GM12891 (cell line): ENCODE results near the gene GFOD1.

Source experiments
- SPI1 ChIP-seq: IDR thresholded peaks from 2 replicates; pipeline ENCODE4 v1.6.1; 2011; ENCODE audit warnings: low read depth, low read length, control low read depth
- TAF1 ChIP-seq: IDR thresholded peaks from 2 replicates; pipeline ENCODE4 v1.6.1; 2011; ENCODE audit warnings: low read depth, low read length, control low read depth

DNA sequence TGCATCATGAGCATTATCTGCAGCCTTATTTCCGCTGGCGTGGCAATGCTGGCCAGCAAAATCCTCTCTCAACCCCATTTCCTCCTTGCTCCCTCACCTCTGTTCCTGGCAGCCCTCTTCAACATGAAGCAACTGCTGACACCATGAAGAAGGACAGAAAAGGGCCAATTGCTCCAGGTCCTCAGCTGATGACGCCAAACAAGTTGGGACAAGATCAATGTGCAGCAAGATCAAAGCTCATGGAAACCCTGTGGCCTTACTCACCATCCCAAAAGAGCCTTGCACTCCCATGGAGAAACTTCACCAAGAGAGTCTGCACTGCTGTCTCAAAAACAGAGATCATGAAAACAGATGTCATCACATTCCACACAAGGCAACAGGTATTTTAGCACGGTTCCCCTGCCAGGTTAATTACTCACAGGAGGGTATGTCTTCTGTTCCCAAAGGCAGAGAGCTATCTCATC is 7.4 kb downstream of the GFOD1 start:
- no peak for TF ChIP-seq SPI1
- TF ChIP-seq TAF1, result no peak
